DND-41 (cell line): ENCODE measurements around the gene MTO1.

Experiments used
- EZH2 ChIP-seq: IDR thresholded peaks from 3 replicates; pipeline ENCODE4 v1.6.1; 2012; ENCODE audit warnings: borderline replicate concordance, low read depth, mild to moderate bottlenecking, moderate library complexity, low read length, inconsistent platforms; ENCODE audit not compliant: severe bottlenecking
- TF ChIP-seq, protein P1 (sequence below): IDR thresholded peaks from 2 replicates; pipeline ENCODE4 v1.5.1; 2012; ENCODE audit warnings: borderline replicate concordance, low read length, moderate library complexity, mild to moderate bottlenecking; ENCODE audit not compliant: poor library complexity, severe bottlenecking; ENCODE audit errors: extremely low read depth

- TF ChIP-seq, protein P1, sequence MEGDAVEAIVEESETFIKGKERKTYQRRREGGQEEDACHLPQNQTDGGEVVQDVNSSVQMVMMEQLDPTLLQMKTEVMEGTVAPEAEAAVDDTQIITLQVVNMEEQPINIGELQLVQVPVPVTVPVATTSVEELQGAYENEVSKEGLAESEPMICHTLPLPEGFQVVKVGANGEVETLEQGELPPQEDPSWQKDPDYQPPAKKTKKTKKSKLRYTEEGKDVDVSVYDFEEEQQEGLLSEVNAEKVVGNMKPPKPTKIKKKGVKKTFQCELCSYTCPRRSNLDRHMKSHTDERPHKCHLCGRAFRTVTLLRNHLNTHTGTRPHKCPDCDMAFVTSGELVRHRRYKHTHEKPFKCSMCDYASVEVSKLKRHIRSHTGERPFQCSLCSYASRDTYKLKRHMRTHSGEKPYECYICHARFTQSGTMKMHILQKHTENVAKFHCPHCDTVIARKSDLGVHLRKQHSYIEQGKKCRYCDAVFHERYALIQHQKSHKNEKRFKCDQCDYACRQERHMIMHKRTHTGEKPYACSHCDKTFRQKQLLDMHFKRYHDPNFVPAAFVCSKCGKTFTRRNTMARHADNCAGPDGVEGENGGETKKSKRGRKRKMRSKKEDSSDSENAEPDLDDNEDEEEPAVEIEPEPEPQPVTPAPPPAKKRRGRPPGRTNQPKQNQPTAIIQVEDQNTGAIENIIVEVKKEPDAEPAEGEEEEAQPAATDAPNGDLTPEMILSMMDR, result no peak
- no peak for TF ChIP-seq EZH2
Measured at GRCh38 chr6:73556836-73557235, 95.3 kb downstream of the MTO1 start.
